Activated CD4-positive, alpha-beta memory T cell treated with anti-CD3 and anti-CD28 coated beads, Interleukin-2, amount 10 ng/mL, durations not matched to agents 7 days and 5 days (primary cell): ENCODE data around the gene NPC1L1. TPM values are rescaled to one million over a fixed set of nuclear protein-coding genes. Genes with fewer than 3 reads are reported as not detected.
"Not testable (repeated sequence)": the region's sequence is repeated elsewhere in the genome, so short reads cannot be mapped to it uniquely, and the experiment has no call there.

Experiments
- CTCF ChIA-PET: fragments of 350-600 bp; sonication (Branson Sonifier 250); formaldehyde crosslinking; loops from one replicate; lab custom pipeline; 2021; ENCODE audit warnings: antibody characterized with exemption, inconsistent platforms; lab: Charles Lee
- POLR2A ChIA-PET: fragments of 350-600 bp; sonication (Branson Sonifier 250); formaldehyde crosslinking; loops from one replicate; lab custom pipeline; 2021; ENCODE audit warnings: antibody characterized with exemption; lab: Charles Lee
- DNase-seq: peaks from one replicate; pipeline ENCODE4 v3.0.0-alpha.2; 2020
- H3K27ac Mint-ChIP-seq: one replicate; pipeline ENCODE4 v1.8.0; 2021; ENCODE audit warnings: mild to moderate bottlenecking, mixed read lengths
- H3K27me3 Mint-ChIP-seq: one replicate; pipeline ENCODE4 v1.8.0; 2021; ENCODE audit warnings: mixed read lengths
- H3K36me3 Mint-ChIP-seq: one replicate; pipeline ENCODE4 v1.8.0; 2021; ENCODE audit warnings: low read depth, mixed read lengths
- H3K4me1 Mint-ChIP-seq: one replicate; pipeline ENCODE4 v1.8.0; 2021; ENCODE audit warnings: mixed read lengths
- H3K4me3 Mint-ChIP-seq: one replicate; pipeline ENCODE4 v1.8.0; 2021; ENCODE audit warnings: mild to moderate bottlenecking, mixed read lengths
- H3K9me3 Mint-ChIP-seq: one replicate; pipeline ENCODE4 v1.8.0; 2021; ENCODE audit warnings: mixed read lengths
- total RNA-seq, 2 experiments: library from RNA; stranded (reverse); gene quantifications; one replicate each; pipeline ENCODE4 v1.2.3, GENCODE V29; 2021

The NPC1L1 gene
- total RNA-seq, 2 experiments from 2014 or later = not detected

DNA sequence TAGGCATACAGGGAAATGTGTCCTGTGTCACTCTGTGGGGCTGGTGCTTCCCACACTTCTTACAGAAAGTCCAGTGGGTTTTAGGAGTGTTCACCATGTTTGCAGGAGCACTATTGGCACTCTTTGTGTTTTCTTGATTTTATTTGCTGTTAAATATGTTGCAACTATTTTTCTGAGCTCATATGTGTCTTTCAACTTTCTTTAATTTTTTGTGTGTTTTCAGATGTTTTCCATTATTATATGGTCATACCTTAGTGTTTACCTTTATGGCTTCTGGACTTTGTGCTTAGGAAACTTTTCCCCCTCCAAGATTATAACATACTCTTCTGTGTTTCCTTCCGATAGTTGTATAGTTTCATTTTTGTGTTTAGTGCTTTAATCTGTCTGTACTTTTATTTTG is 29.9 kb downstream of the NPC1L1 start:
- no peak for DNase-seq
- CTCF ChIA-PET = interaction anchor here (0.7 kb wide), 1 partner anchor 18 kb away, joined by 5 read pairs; no protein-coding TSS in a partner anchor
- Mint-ChIP-seq H3K27ac (no peak overlapping the region), H3K4me3 (no peak overlapping the region), H3K27me3 (peaks cover 4% of the 10 kb centered on the region), H3K4me1 (no peaks in the 10 kb centered on the region), H3K9me3 (peaks cover 7% of the 10 kb centered on the region), H3K36me3 (peaks cover 3% of the 10 kb centered on the region)
- POLR2A ChIA-PET = no interaction called here

GRCh38 chr7:44508328-44509030 is 32.7 kb downstream of the NPC1L1 start:
- H3K9me3 Mint-ChIP-seq = peaks cover 17% of the 10 kb centered on the region
- H3K36me3 Mint-ChIP-seq = peaks cover 3% of the 10 kb centered on the region
- ChIA-PET POLR2A (interaction anchor here (1.1 kb wide), 1 partner anchor 19 kb away, joined by 3 read pairs; no protein-coding TSS in a partner anchor), CTCF (interaction anchor here (1.2 kb wide), 1 partner anchor 9 kb away, joined by 3 read pairs; no protein-coding TSS in a partner anchor)
- no peak overlapping the region for H3K4me3 Mint-ChIP-seq
- DNase-seq = no peak
- peaks cover 9% of the 10 kb centered on the region for H3K27me3 Mint-ChIP-seq
- peaks cover 2% of the 10 kb centered on the region for H3K4me1 Mint-ChIP-seq
- no peak overlapping the region for H3K27ac Mint-ChIP-seq

- H3K36me3 Mint-ChIP-seq, H3K4me1 Mint-ChIP-seq, H3K4me3 Mint-ChIP-seq, DNase-seq, CTCF ChIA-PET, H3K27ac Mint-ChIP-seq: not testable (repeated sequence)
- POLR2A ChIA-PET = interaction anchor here (1.1 kb wide), 1 partner anchor 17 kb away, joined by 3 read pairs; no protein-coding TSS in a partner anchor
- peaks cover 17% of the 10 kb centered on the region for H3K9me3 Mint-ChIP-seq
- peaks cover 13% of the 10 kb centered on the region for H3K27me3 Mint-ChIP-seq
Measured at GRCh38 chr7:44506592-44507288, 34.4 kb downstream of the NPC1L1 start.

DNA sequence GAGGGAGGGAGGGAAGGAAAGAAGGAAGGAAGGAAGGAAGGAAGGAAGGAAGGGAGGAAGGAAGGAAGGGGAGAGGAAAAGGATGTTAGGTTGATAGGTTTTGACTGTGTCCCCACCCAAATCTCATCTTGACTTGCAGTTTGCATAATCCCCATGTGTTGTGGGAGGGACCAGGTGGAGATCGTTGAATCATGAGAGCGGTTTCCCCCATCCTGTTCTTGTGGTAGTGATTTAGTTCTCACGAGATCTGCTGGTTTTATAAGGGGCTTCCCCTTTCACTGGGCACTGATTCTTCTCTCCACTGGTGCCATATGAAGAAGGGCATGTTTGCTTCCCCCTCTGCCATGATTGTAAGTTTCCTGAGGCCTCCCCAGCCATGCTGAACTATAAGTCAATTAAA is 35.5 kb downstream of the NPC1L1 start:
- peaks cover 2% of the 10 kb centered on the region for H3K4me1 Mint-ChIP-seq

GRCh38 chr7:44498230-44498954 is 42.7 kb downstream of the NPC1L1 start:
- ChIA-PET CTCF (no interaction called here), POLR2A (interaction anchor here (1.0 to 1.4 kb wide), 2 partner anchors 9 to 75 kb away, joined by 3 to 4 read pairs; partner anchors contain the start of genes DDX56 and NUDCD3)
- Mint-ChIP-seq H3K4me3 (no peak overlapping the region), H3K27ac (no peak overlapping the region), H3K4me1 (no peaks in the 10 kb centered on the region), H3K36me3 (no peaks in the 10 kb centered on the region), H3K9me3 (no peaks in the 10 kb centered on the region), H3K27me3 (peaks cover 14% of the 10 kb centered on the region)
- no peak for DNase-seq

More for the DNA sequence above, 35.5 kb downstream of the NPC1L1 start:
- DNase-seq = no peak
- no peak overlapping the region for H3K27ac Mint-ChIP-seq
- H3K36me3 Mint-ChIP-seq = peaks cover 3% of the 10 kb centered on the region
- H3K4me3 Mint-ChIP-seq = no peak overlapping the region
- peaks cover 13% of the 10 kb centered on the region for H3K27me3 Mint-ChIP-seq
- H3K9me3 Mint-ChIP-seq = peaks cover 17% of the 10 kb centered on the region
- CTCF ChIA-PET = no interaction called here
- POLR2A ChIA-PET = interaction anchor here (1.1 kb wide), 1 partner anchor 16 kb away, joined by 3 read pairs; no protein-coding TSS in a partner anchor

GRCh38 chr7:44497155-44498027 is 43.7 kb downstream of the NPC1L1 start:
- Mint-ChIP-seq H3K36me3 (no peaks in the 10 kb centered on the region), H3K27me3 (peaks cover 11% of the 10 kb centered on the region), H3K9me3 (no peaks in the 10 kb centered on the region), H3K27ac (no peak overlapping the region), H3K4me3 (no peak overlapping the region), H3K4me1 (no peaks in the 10 kb centered on the region)
- ChIA-PET POLR2A (interaction anchor here (0.6 to 1.4 kb wide), 2 partner anchors 76 to 385 kb away, joined by 3 read pairs; partner anchors contain the start of gene DDX56), CTCF (no interaction called here)
- DNase-seq = no peak

DNA sequence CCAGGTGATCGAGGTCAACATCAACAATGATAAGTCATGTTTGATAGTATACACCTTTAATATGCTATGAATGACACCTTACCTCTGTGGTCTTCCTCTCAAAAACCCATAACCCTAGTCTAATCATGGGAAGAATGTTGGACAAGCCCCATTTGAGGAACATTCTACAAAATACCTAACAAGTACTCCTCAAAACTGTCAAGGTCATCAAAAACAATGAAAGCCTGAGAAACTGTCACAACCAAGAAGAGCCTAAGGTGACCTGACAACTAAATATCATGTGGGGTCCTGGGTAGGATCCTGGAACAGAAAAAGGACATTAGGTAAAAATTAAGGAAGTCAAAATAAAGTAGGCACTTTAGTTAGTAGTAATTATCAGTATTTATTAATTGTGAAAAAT is 44.7 kb downstream of the NPC1L1 start:
- Mint-ChIP-seq H3K4me1 (peaks cover under 1% of the 10 kb centered on the region), H3K27ac (no peak overlapping the region), H3K27me3 (peaks cover 11% of the 10 kb centered on the region), H3K4me3 (no peak overlapping the region), H3K36me3 (no peaks in the 10 kb centered on the region), H3K9me3 (no peaks in the 10 kb centered on the region)
- ChIA-PET POLR2A (interaction anchor here (1.0 kb wide), 1 partner anchor 32 kb away, joined by 3 read pairs; no protein-coding TSS in a partner anchor), CTCF (no interaction called here)
- DNase-seq = no peak

GRCh38 chr7:44494960-44495359 is 46.2 kb downstream of the NPC1L1 start:
- H3K27ac Mint-ChIP-seq = no peak overlapping the region
- H3K4me3 Mint-ChIP-seq = no peak overlapping the region
- H3K4me1 Mint-ChIP-seq = peaks cover 8% of the 10 kb centered on the region
- H3K27me3 Mint-ChIP-seq = peaks cover 11% of the 10 kb centered on the region
- DNase-seq = no peak
- ChIA-PET CTCF (no interaction called here), POLR2A (no interaction called here)
- H3K9me3 Mint-ChIP-seq = no peaks in the 10 kb centered on the region
- H3K36me3 Mint-ChIP-seq = no peaks in the 10 kb centered on the region

GRCh38 chr7:44491229-44491628 is 49.9 kb downstream of the NPC1L1 start:
- ChIA-PET POLR2A (interaction anchor here (0.7 to 3.8 kb wide), 20 partner anchors 9 to 621 kb away, joined by 3 to 38 read pairs (median 7); partner anchors contain the start of genes DBNL, DDX56, H2AZ2 and OGDH), CTCF (interaction anchor here (0.8 to 2.9 kb wide), 9 partner anchors 13 to 355 kb away, joined by 3 to 15 read pairs (median 4); partner anchors contain the start of gene YKT6)
- H3K9me3 Mint-ChIP-seq = no peaks in the 10 kb centered on the region
- no peak for DNase-seq
- peaks cover 7% of the 10 kb centered on the region for H3K27me3 Mint-ChIP-seq
- H3K36me3 Mint-ChIP-seq = peaks cover 19% of the 10 kb centered on the region
- peak overlapping the region; percentile 81 for H3K4me3 Mint-ChIP-seq
- peaks cover 37% of the 10 kb centered on the region for H3K4me1 Mint-ChIP-seq
- peak overlapping the region; percentile 85 for H3K27ac Mint-ChIP-seq

GRCh38 chr7:44490351-44491200 is 50.6 kb downstream of the NPC1L1 start, which contains the start of gene NUDCD3:
NUDCD3 (minus strand) TSS chr7:44490658; CDS start chr7:44490600, 58 bp downstream.
- peak; percentile 86 for DNase-seq
- H3K4me1 Mint-ChIP-seq = peaks cover 43% of the 10 kb centered on the region
- peaks cover 5% of the 10 kb centered on the region for H3K27me3 Mint-ChIP-seq
- H3K4me3 Mint-ChIP-seq = peak within 1 kb of the TSS; percentile 81
- H3K27ac Mint-ChIP-seq = peak within 1 kb of the TSS; percentile 85
- POLR2A ChIA-PET = interaction anchor here (0.6 to 3.8 kb wide), 42 partner anchors 8 to 1278 kb away, joined by 3 to 38 read pairs (median 4); partner anchors contain the start of genes DBNL, DDX56, H2AZ2 and OGDH
- H3K36me3 Mint-ChIP-seq = peaks cover 25% of the 10 kb centered on the region
- no peaks in the 10 kb centered on the region for H3K9me3 Mint-ChIP-seq
- CTCF ChIA-PET = interaction anchor here (0.6 to 2.9 kb wide), 14 partner anchors 11 to 356 kb away, joined by 3 to 15 read pairs (median 4); partner anchors contain the start of genes TMED4 and YKT6

DNA sequence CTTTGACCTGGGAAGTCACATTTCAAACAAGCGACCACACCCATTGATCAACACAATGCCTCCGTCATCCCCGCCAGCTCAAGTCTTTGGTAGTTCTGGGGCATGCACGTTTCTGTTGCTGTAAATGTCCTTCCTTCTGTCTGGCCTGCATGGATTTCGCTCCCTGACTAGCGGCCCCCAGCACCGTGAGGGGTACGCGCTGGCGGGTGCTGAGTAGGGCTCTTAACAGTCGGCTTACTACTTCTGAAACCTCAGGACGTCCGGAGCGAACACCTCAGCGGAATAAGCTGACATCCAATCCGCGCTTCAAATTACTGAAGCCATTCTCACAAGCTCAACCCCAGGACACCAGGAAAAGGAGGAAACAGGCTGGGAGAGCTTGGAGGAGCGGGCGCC is 51.2 kb downstream of the NPC1L1 start:
- H3K36me3 Mint-ChIP-seq = peaks cover 29% of the 10 kb centered on the region
- no peaks in the 10 kb centered on the region for H3K9me3 Mint-ChIP-seq
- peak overlapping the region; percentile 85 for H3K27ac Mint-ChIP-seq
- ChIA-PET CTCF (interaction anchor here (0.6 to 2.9 kb wide), 14 partner anchors 10 to 358 kb away, joined by 3 to 15 read pairs (median 4); partner anchors contain the start of genes H2AZ2 and TMED4), POLR2A (interaction anchor here (0.6 to 3.8 kb wide), 45 partner anchors 9 to 1279 kb away, joined by 3 to 38 read pairs (median 4); partner anchors contain the start of genes DBNL, DDX56, H2AZ2 and OGDH)
- no peak for DNase-seq
- H3K4me3 Mint-ChIP-seq = peak overlapping the region; percentile 81
- H3K27me3 Mint-ChIP-seq = peaks cover 2% of the 10 kb centered on the region
- H3K4me1 Mint-ChIP-seq = peaks cover 48% of the 10 kb centered on the region
